Dermis microvascular lymphatic vessel endothelial cell (primary cell): Measurements from ENCODE around the gene UBL4A. TPM values are rescaled to one million over a fixed set of nuclear protein-coding genes. Genes with fewer than 3 reads are reported as not detected.

Source experiments
- DNase-seq, 2 donors: peaks; one replicate each; pipeline versions ENCODE4 v3.0.0 to v3.0.0-alpha.2; 2010; ENCODE audit warnings: low read depth in 2 of 2
- total RNA-seq: library from RNA; depleted of rRNA; stranded (reverse); fragments of >200 nt; gene quantifications from 2 replicates; pipeline ENCODE4 v1.2.1, GENCODE V29; 2014

UBL4A gene
- total RNA-seq, 1 donor from 2014 or later, result 29.8 TPM

DNA sequence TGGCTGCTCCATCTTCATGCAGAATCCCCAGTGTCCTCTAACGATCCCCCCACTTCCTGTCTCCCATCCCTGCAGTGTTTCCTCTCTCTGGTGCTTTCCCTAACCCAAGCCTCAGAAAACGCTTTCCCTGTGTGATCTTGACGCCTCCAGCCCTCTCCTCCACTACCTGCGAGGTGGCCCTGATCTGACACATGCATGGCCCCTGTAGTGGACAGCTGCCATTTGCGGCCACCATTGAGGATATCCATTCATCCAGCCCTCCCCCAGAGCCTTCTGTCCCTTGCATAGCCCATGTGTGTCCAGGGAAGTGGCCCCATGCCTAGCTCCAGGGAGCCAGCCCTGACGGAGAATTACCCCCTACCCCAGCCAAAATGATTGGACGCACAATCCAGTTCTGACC lies 3.1 kb downstream of the UBL4A start:
- no peak for DNase-seq

DNA sequence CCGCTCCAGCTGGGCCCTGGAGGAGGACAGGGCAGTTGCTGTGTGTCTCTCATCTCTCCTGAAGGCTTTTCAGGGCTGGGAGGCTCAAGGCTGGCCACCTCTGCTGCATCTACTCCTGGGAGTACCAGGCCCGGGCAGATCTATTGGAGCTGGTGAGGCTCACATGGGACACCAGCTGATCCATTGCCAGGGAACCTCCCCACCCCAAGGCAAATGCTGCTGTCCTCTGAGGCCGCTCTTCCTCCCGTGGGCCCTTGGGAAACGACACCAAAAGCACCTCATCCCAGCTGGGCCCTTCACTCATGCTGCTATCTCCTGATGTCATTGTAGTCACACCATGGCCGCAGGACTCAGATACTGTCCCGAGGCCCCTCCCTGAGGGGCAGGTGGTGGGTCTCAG lies 3.6 kb downstream of the UBL4A start:
- DNase-seq, result no peak

DNA sequence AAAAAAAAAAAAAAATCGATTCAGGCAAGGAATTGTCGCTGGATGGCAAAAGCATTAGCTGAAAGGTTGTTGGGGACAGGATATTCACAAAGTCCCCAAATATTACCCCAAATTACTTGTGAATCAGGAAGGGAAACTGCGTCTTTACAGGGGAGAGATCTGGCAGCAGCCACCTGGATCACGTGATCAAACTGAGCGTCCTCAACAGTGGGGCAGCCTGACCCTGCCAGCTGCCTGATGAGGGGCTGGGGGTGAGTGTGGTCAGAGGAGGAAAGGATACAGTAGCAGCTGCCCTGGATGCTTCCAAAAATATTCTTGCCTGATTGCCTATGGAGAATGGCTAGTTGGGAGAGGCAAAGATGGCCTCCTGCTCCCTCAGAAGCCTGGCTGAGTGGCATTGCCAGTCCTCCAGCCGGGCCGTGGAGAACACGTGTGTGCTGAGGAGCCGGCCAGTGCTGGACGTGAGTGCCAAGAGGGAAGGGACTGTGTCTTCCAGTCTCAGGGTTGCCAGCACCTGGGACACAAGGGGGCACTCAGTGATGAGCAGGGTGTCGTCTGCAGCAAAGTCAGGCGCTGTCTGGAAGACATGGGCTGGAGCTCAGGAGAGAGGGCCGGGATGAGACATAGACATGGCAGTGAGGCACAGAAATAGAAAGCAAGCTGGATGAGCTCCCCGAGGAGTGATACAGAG lies 4.4 kb downstream of the UBL4A start:
- no peak for DNase-seq

DNA sequence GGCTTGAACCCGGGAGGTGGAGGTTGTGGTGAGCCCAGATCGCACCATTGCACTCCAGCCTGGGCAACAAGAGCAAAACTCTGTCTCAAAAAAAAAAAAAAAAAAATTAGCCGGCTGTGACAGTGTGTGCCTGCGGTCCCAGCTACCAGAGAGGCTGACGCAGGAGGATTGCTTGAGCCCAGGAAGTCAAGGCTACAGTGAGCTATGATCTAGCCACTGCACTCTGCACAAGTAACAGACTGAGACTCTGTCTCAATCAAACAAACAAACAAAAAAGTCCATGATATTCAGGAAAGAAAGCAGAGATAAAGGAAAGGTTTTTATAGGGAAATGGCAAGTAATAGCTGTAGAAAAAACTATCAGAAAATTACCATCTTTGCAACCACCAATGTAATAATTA lies 5.2 kb downstream of the UBL4A start:
- no peak for DNase-seq

DNA sequence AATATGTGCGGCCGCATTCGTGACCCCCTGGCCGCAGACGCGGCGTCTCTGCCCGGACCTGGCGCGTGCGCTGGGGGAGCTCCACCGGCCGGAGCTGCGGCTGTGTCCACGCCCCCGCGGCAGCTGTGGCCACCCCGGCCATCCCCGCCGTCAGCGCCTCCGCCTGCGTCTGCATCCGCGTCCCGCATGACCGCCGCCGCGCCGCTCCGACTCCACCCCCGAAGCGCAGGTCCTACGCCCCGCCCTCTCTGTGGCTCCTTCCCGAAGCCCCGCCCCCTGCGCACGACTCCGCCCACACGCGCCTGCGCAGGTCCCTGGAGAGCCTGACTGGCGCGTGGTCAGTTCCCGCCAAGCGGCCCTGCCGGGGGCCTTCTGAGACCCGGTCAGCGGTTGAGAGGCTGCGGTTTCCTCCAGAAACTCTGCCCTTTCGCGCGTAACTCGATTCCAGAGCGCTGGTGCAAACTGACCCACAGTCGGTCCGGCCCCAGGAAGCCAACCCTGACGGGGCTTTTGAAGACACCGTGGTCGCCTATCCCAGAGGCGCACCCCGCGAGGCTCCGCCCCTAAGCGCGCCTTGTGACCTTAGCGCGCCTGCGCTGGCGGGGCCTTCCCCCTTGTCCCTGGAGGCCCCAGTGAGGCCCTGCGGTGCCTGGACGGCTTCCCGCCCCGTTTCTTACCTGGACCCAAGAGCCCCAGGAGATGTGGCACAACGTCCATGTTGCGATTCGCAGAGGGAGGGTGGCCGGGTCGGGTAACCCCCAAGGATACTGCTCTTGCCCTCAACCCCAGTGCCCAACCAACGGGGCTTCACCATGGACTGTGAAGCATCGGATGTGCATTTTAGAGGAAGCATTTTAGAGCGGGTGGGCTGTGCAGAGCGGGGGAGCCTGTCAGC lies 7.4 kb downstream of the UBL4A start, which contains the start of gene LAGE3:
TSS of gene LAGE3 (minus strand) at position 554 of the 895 bp plus-strand sequence. CDS start at position 188, 366 bp downstream.
- peak; percentile 76 to 90 for DNase-seq

DNA sequence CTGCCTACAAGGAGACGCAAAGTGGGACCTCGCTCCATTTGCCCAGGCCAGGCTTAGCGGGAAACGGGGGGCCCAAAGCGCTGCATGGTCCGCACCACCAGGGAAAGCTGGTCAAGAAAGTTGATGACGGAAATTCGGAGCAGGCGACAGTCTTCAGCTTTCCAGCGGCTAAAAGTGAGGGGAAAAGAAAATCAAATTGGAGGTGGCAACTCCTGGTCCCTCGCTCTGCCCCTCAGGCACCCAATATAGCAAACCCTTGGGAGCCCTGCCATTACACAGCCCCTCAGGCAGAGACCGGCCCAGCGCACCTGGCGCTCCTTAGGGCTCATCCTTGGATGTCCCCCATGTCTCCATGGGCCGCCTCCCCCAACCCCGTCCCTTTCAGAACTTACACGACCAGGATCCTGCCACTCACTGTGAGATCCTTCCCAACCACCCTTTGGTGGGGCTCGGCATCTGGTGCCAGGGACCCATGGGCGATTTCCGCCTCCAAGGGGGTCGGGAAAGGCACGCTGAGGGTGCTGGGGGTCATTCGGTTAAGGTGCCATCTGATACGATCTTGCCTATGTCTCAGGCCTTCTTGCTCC lies 8.4 kb downstream of the UBL4A start:
- DNase-seq, result no peak

DNA sequence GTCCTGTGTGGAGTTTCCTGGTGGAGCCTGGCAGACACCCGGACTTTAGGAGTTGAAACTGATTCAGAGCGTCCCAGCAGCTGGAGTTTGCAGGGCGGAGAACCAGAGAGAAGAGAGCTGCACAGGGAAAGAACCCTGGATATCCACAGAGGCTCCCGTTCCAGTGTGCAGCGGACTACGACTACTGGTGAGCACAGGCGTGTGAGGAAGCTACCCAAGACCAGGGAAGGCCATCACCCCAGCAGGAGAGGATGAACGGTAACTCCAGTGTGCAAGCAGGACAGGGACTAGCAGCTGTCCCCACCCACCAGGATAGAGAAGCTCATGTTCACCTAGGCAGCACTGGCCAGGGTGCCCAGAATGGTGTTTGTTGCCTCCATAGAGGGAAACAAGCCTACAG lies 9.6 kb downstream of the UBL4A start:
- no peak for DNase-seq

DNA sequence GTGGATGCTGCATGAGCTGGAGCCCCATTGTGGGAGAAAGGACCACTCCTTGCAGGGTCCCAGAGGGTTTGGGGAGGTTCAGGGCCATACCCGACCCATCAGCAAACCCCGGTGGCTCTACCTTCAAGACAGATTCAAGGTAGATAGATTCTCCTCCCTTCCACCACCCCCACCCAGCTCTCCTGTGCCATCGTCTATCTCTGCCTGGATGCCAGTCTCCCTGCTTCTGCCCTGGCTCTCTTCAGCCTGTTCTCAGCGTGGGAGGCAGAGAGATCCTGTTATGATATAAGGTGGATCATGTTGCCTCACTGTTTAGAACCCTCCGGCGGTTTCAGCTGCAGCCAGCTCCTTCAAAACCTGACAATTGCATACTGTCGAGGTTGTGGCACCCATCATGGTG lies 12.7 kb downstream of the UBL4A start:
- DNase-seq, result no peak

DNA sequence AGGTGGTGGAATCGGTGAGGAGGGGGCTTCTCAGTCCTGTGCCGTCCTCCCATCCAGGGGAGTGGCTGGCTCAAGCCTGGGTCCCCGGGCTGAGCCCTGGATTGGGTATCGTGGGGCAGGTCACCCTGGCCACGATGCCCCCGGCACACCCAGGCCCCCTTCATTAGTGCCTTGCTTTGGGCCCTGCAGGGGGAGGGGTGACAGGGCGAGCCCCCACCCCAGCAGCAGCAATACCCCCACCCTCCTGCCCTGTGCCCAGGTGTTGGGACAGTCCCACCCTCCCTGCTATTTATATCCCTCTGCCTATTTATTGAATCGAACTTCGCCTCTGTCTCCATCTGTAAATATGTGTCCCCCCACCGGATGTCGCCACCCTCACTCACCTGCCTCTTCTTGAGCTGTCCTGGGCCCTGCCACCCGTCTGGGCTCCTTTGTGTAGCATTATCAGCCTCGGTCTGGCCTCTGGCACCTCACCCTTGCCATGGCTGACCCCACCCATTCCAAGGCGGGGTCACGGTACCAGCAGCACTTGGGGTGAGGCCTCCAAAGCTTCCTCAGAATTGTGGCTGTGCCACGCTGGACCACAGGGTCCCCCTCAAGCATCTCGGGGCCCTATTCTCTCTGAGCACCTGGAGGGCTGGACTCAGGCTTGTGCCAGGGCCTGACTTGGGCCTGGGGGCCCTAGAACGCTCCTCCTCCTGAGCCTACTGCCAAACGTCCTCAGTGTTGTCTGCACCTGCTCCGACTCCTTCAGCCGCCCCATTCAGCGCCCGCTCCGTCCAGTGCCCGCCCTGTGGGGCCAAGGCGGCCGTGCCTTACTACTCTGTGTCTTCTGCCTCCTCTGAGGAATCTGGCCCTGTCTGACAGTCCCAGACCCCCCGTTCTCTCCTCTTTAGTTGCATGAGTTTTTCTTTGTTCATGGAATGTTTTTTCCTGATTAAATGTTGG lies 13.5 kb downstream of the UBL4A start:
- no peak for DNase-seq

DNA sequence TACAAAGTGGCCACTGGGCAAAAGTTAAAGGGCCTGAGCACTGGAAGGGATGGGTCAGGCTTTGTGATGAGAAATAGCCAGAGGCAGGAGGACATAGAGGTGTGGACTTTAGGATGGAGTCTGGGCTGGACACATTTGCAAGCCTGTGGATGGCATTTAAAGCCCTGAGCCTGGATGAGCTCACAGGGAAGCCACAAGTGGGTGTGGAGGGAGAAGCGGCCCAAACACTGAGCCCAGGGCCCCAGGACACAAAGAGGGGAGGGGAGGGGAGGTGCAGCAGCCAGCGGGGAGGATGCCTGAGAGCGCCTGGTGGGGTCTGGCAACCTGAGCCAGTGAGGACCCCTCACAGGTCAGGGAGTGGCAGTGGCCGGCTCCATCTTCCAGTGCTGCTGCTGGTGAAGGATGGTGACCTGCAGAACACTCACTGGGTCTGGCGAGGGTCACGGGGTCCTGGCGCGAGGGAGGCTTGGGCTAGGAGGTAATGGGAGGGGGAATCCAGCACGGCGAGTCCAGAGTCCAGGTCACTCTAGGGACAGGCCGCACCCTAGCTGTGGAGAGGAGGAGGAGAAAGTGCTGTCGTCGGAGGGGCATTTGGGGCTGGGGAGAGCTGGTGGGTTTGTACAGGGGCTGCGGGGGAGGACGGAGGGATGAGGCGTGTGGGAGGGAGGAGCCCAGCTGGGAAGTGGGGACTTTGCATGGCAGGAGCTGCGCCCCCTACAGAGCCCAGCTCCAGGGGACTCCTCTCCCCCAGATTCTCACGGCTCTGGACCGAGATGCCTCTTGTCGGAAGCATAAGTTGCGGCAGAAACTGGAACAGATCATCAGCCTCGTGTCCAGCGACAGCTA lies 14.4 kb downstream of the UBL4A start:
- DNase-seq, result no peak

DNA sequence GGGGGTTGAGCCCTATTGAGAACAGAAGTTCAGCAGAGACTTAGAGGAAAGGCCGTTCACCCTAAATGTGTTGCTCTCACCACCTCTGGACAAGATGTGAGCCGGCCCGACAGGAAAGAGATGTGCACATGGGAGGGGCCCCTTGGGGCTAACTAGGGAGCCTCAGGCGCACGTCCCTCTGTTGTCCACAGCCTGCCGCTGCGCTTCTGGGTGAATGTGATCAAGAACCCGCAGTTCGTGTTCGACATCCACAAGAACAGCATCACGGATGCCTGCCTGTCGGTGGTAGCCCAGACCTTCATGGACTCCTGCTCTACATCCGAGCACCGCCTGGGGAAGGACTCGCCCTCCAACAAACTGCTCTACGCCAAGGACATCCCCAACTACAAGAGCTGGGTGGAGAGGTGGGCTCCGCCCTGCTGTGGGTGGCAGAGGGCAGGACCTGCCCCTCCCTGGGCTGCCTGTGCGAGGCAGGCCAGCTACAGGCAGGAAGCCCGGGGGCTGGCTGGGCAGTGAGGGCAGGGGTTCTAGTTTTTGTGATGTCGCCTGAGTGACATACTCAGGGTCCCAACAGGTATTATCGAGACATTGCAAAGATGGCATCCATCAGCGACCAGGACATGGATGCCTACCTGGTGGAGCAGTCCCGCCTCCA lies 15.4 kb downstream of the UBL4A start:
- DNase-seq, result no peak

DNA sequence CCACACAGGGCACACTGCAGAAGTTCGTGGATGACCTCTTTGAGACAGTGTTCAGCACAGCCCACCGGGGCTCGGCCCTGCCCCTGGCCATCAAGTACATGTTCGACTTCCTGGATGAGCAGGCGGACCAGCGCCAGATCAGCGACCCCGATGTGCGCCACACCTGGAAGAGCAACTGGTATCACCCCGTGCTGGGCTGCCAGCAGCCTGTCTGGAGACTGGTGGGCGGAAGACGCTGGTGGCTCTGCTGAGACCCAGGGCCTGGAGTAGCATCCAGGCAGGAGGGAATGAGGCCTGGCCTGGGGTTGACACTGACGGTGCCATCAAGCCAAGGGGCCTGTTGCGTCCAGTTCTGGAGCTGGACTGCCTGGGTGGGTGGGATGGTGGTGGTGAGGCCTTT lies 16.0 kb downstream of the UBL4A start:
- no peak for DNase-seq

DNA sequence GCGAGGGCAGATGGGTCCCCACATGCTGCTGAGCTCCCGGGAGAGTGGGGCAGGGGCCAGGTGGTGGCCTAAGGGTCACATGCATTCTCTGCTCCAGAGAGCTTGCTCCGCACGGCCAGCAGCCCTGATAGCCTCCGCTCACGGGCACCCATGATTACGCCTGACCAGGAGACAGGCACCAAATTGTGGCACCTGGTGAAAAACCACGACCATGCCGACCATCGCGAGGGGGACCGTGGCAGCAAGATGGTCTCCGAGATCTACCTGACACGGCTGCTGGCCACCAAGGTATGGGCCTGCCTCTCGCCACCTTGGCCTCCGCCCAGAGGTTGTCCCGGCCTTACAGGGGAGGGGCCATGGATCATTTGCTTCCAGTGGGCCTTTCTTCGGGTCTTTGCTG lies 16.5 kb downstream of the UBL4A start:
- DNase-seq, result no peak

DNA sequence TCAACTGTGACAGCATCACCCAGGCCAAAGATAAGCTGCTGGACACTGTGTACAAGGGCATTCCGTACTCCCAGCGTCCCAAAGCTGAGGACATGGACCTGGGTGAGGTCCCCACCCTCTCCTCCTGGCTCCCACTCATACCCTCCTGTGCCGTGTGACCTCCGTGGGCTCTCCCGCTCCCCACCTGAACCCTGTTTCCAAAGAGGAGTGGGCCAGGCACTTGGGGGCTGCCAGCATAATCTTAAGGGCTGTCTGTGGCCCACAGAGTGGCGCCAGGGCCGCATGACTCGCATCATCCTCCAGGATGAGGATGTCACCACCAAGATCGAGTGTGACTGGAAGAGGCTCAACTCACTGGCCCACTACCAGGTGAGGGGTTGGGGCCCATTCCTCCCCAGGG lies 17.3 kb downstream of the UBL4A start:
- DNase-seq, result no peak

DNA sequence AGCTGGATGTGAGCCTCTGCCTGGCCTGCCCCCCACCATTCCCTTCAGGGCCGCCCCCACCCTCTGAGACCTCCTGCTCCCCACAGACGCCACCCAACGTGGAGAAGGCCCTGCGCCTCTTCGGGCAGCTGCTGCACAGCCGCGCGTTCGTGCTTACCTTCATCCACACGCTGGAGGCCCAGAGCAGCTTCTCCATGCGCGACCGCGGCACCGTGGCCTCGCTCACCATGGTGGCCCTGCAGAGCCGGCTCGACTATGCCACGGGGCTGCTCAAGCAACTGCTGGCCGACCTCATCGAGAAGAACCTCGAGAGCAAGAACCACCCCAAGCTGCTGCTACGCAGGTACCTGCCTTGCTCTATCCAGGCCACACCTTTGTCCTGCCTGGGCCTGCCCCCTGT lies 18.2 kb downstream of the UBL4A start:
- DNase-seq, result no peak

DNA sequence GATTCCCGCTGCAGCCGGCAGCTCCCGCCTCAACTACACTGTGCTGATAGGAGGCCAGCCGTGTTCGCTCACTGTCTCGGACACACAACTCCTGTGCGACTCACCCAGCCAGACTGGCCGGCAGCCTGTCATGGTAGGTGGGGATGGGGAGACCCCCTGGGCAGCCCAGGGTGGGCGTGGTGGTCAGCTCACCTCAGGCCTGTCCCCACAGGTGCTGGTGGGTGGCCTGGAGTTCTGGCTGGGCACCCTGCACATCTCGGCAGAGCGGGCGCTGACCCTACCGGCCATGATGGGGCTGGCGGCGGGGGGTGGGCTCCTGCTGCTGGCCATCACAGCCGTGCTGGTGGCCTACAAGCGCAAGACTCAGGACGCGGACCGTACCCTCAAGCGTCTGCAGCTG lies 18.9 kb downstream of the UBL4A start:
- no peak for DNase-seq

DNA sequence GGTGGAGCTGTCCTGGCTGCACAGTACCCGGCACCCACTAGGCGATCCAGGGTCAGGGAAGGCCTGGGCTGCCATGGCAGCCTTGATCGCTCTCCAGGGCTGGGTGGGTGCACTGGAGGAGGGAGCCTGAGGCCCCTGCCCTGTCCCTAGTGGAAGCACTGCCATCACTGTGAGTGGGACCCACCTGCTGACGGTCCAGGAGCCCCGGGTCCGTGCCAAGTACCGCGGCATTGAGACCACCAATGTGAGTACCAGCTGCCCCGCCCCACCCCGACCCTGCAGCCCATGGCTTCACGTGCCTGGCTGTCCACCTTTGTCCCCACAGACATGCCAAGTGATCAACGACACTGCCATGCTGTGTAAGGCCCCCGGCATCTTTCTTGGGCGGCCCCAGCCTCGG lies 19.5 kb downstream of the UBL4A start:
- DNase-seq, result no peak

DNA sequence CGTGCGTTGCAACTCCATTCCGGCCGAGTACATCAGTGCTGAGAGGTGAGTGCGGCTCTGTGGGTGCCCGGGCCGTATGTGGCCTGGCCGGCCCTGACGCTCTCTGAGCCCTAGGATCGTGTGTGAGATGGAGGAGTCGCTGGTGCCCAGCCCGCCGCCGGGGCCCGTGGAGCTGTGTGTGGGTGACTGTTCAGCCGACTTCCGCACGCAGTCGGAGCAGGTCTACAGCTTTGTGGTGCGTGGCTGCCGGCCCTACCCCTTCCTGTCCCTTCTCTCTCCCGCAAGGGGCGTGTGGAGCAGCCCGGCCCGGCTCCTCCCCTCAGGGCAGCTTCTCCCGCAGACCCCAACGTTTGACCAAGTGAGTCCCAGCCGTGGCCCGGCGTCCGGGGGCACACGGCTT lies 20.4 kb downstream of the UBL4A start:
- DNase-seq, result no peak

DNA sequence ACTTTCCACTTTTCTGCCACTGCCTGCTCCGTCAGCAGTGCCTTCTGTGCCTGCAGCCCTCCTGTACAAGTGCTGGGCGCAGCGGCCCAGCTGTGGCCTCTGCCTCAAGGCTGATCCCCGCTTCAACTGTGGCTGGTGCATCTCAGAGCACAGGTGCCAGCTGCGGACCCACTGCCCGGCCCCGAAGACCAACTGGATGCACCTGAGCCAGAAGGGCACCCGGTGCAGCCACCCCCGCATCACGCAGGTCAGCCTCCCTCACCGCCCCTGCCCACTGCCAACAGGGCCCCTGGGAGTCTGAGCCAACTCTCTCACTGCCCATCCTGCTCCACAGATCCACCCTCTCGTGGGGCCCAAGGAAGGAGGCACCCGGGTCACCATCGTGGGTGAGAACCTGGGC lies 20.8 kb downstream of the UBL4A start:
- no peak for DNase-seq

DNA sequence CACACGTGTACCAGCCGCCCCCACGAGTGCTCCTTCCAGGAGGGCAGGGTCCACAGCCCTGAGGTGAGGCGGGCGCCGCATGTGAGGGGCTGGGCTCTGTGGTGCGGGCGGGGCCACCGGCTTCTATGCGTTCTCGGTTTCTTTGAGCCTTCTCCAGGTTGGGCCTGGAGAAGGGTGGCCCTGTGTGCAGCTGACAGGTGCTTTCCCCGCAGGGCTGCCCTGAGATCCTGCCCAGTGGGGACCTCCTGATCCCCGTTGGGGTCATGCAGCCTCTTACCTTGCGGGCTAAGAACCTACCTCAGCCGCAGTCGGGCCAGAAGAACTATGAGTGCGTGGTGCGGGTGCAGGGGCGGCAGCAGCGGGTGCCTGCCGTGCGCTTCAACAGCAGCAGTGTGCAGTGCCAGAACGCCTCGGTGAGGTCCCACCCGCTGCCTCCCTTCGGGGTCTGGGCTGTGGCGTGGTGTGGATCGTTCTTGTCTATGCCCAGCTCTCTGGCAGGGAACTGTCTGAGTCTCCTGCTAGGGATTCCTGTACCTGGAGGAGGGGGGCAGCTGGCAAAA lies 21.5 kb downstream of the UBL4A start:
- DNase-seq, result no peak
